Panc1 (cell line): ENCODE data around the gene EPHA8. TPM values are rescaled to one million over a fixed set of nuclear protein-coding genes. Genes with fewer than 3 reads are reported as not detected.

ENCODE experiments used
- ATAC-seq: fragments of 200-7000 bp; cut with Tn5 transposase; 2 replicates; pipeline ENCODE4 v1.9.1; 2020; ENCODE audit warnings: mild to moderate bottlenecking, moderate library complexity
- BruUV-seq: library from RNA; stranded (reverse); fragments of 400-500 nt; replicated peaks from 2 replicates; lab custom pipeline; 2021; lab: Mats Ljungman, UMichigan
- CTCF ChIA-PET: fragments of 300-600 bp; sonication (Branson Sonifier 250); formaldehyde crosslinking; loops from one replicate; lab custom pipeline; 2022; ENCODE audit warnings: antibody characterized with exemption; lab: Charles Lee
- POLR2A ChIA-PET: fragments of 300-600 bp; sonication (Branson Sonifier 250); formaldehyde crosslinking; loops from one replicate; lab custom pipeline; 2022; ENCODE audit warnings: antibody characterized with exemption; lab: Charles Lee
- DNase-seq: peaks from one replicate; pipeline ENCODE4 v3.0.0-alpha.2; 2010; ENCODE audit warnings: low read depth, low spot score
- H3K27ac ChIP-seq: 2 replicates; pipeline ENCODE4 v1.5.1; 2011; ENCODE audit warnings: mild to moderate bottlenecking, low read length, inconsistent platforms
- H3K27me3 ChIP-seq: fragments of 200-500 bp; sonication (Bioruptor generic); 2 replicates; pipeline ENCODE4 v1.6.0; 2014; ENCODE audit warnings: low read length, inconsistent platforms; ENCODE audit not compliant: control insufficient read depth, insufficient read depth
- H3K36me3 ChIP-seq: fragments of 200-500 bp; sonication (Bioruptor generic); 2 replicates; pipeline ENCODE4 v1.5.1; 2014; ENCODE audit warnings: inconsistent platforms, mild to moderate bottlenecking, low read length, moderate library complexity; ENCODE audit not compliant: control insufficient read depth, insufficient read depth
- H3K4me1 ChIP-seq: 2 replicates; pipeline ENCODE4 v1.5.1; 2011; ENCODE audit warnings: inconsistent platforms, mild to moderate bottlenecking, low read length, moderate library complexity; ENCODE audit not compliant: control insufficient read depth, insufficient read depth
- H3K4me3 ChIP-seq, 2 experiments: 2 replicates each; pipeline ENCODE4 v1.5.1; 2011 to 2012; ENCODE audit warnings: low read depth in 2 of 2, low read length in 2 of 2, mild to moderate bottlenecking in 2 of 2, inconsistent platforms in 1 of 2, moderate library complexity in 1 of 2
- H3K9me3 ChIP-seq: fragments of 200-500 bp; sonication (Bioruptor generic); 2 replicates; pipeline ENCODE4 v1.5.1; 2014; ENCODE audit warnings: low read depth, mild to moderate bottlenecking, inconsistent platforms, low read length, moderate library complexity; ENCODE audit not compliant: control insufficient read depth, insufficient read depth
- CTCF ChIP-seq: fragments of 450-650 bp; IDR thresholded peaks from 2 replicates; pipeline ENCODE4 v1.5.1; 2017; ENCODE audit warnings: mild to moderate bottlenecking
- POLR2AphosphoS5 ChIP-seq: IDR thresholded peaks from 2 replicates; pipeline ENCODE4 v1.6.1; 2012; ENCODE audit warnings: mild to moderate bottlenecking, low read depth, low read length, moderate library complexity
- REST ChIP-seq, 2 experiments: IDR thresholded peaks; 2 replicates each; pipeline ENCODE4 v1.6.1; 2011 to 2012; ENCODE audit warnings: low read depth in 2 of 2, control low read depth in 1 of 2, low read length in 1 of 2, mild to moderate bottlenecking in 1 of 2, moderate library complexity in 1 of 2; ENCODE audit not compliant: insufficient read depth in 1 of 2
- SIN3A ChIP-seq: IDR thresholded peaks from 2 replicates; pipeline ENCODE4 v1.6.1; 2012; ENCODE audit warnings: low read depth, mild to moderate bottlenecking, low read length, moderate library complexity, borderline replicate concordance; ENCODE audit not compliant: insufficient read depth
- TCF7L2 ChIP-seq: IDR thresholded peaks from 2 replicates; pipeline ENCODE4 v1.6.1; 2011; ENCODE audit warnings: mild to moderate bottlenecking, low read depth, low read length, inconsistent platforms
- in situ Hi-C: cut with HindIII; loops from 2 replicates; pipeline ENCODE4 v1.10.0; 2016; ENCODE audit warnings: low sequenced_read_pairs, low pct_unique_long_range_greater_than_20kb
- intact Hi-C: fragments of 100-400 bp; cut with micrococcal nuclease; formaldehyde crosslinking; loops from one replicate; pipeline ENCODE4 v1.10.0; 2022; ENCODE audit not compliant: unreplicated experiment
- total RNA-seq: library from RNA; stranded (reverse); gene quantifications from one replicate; pipeline ENCODE4 v1.2.1, GENCODE V29; 2021; ENCODE audit not compliant: unreplicated experiment

EPHA8 gene
- total RNA-seq, 1 experiment from 2014 or later, result not detected

- H3K27me3 ChIP-seq, result no peaks in the 10 kb centered on the region
- no peak overlapping the region for H3K4me3 ChIP-seq
- H3K36me3 ChIP-seq, result no peaks in the 10 kb centered on the region
- no peak overlapping the region for H3K27ac ChIP-seq
- no peaks in the 10 kb centered on the region for H3K4me1 ChIP-seq
- no peaks in the 10 kb centered on the region for H3K9me3 ChIP-seq
- ChIA-PET CTCF (no interaction called here), POLR2A (no interaction called here)
- no peak for TF ChIP-seq CTCF
- no peak for TF ChIP-seq SIN3A
- TF ChIP-seq TCF7L2, result no peak
- no peak for TF ChIP-seq POLR2AphosphoS5
- TF ChIP-seq REST (IDR thresholded peaks at IDR 0.05; ENCODE audit: insufficient read depth in 1 of 2, low read depth in 2 of 2, low read length in 1 of 2), result no peak
- no peak for DNase-seq
- no peak for ATAC-seq
- intact Hi-C loops (no loop called here), in situ Hi-C loops (no loop called here)
- no TSS peak for BruUV-seq
These were observed 25.7 kb upstream of the EPHA8 start for GRCh38 chr1:22537441-22538139.

- in situ Hi-C loops (no loop called here), intact Hi-C loops (no loop called here)
- DNase-seq (no peak), ATAC-seq (no peak)
- Histone ChIP-seq H3K36me3 (no peaks in the 10 kb centered on the region), H3K4me1 (no peaks in the 10 kb centered on the region), H3K27me3 (no peaks in the 10 kb centered on the region), H3K9me3 (no peaks in the 10 kb centered on the region), H3K27ac (no peak overlapping the region), H3K4me3 (no peak overlapping the region)
- BruUV-seq, result no TSS peak
- CTCF ChIA-PET, result interaction anchor here (0.7 kb wide), 1 partner anchor 102 kb away, joined by 7 read pairs; no protein-coding TSS in a partner anchor
- TF ChIP-seq REST (IDR thresholded peaks at IDR 0.05; ENCODE audit: insufficient read depth in 1 of 2, low read depth in 2 of 2, low read length in 1 of 2) (no peak), POLR2AphosphoS5 (no peak)
- POLR2A ChIA-PET, result no interaction called here
These were observed 23.7 kb upstream of the EPHA8 start for GRCh38 chr1:22539510-22540118.
